Fibroblast of skin of right biceps (primary cell): ENCODE results near the gene CAMTA1.

Experiments used
- DNase-seq: peaks from one replicate; pipeline ENCODE4 v3.0.0-alpha.2; 2013

The CAMTA1 gene

GRCh38 chr1:7491109-7491817 lies 706.0 kb downstream of the CAMTA1 start:
- peak; percentile 61 for DNase-seq

- no peak for DNase-seq
Measured at GRCh38 chr1:7491818-7492173, 706.5 kb downstream of the CAMTA1 start.

- no peak for DNase-seq
Measured at GRCh38 chr1:7493711-7494454, 708.6 kb downstream of the CAMTA1 start.

- no peak for DNase-seq
Measured at GRCh38 chr1:7495962-7496361, 710.7 kb downstream of the CAMTA1 start.

- no peak for DNase-seq
Measured at GRCh38 chr1:7497107-7497637, 711.9 kb downstream of the CAMTA1 start.

- DNase-seq = no peak
Measured at GRCh38 chr1:7500381-7501083, 715.3 kb downstream of the CAMTA1 start.

GRCh38 chr1:7501084-7501491 lies 715.8 kb downstream of the CAMTA1 start:
- DNase-seq = no peak

- DNase-seq = no peak
Measured at GRCh38 chr1:7501723-7502603, 716.7 kb downstream of the CAMTA1 start.

- DNase-seq = no peak
Measured at GRCh38 chr1:7503691-7504437, 718.6 kb downstream of the CAMTA1 start.

- no peak for DNase-seq
Measured at GRCh38 chr1:7504438-7504720, 719.1 kb downstream of the CAMTA1 start.

- DNase-seq = no peak
Measured at GRCh38 chr1:7505094-7505770, 720.0 kb downstream of the CAMTA1 start.

- no peak for DNase-seq
Measured at GRCh38 chr1:7505771-7506453, 720.7 kb downstream of the CAMTA1 start.

- no peak for DNase-seq
Measured at GRCh38 chr1:7506454-7507284, 721.4 kb downstream of the CAMTA1 start.

GRCh38 chr1:7507285-7508019 lies 722.2 kb downstream of the CAMTA1 start:
- DNase-seq = no peak

GRCh38 chr1:7508052-7508933 lies 723.0 kb downstream of the CAMTA1 start:
- DNase-seq = peak; percentile 63

- DNase-seq = no peak
Measured at GRCh38 chr1:7508934-7509519, 723.8 kb downstream of the CAMTA1 start.

GRCh38 chr1:7509598-7509997 lies 724.3 kb downstream of the CAMTA1 start:
- no peak for DNase-seq
